A673 (cell line): ENCODE measurements around the gene DHX34.

Experiments
- EZH2 ChIP-seq: fragments of 200-600 bp; sonication (generic); IDR thresholded peaks from 2 replicates; pipeline ENCODE4 v1.6.1; 2017; ENCODE audit warnings: borderline replicate concordance, low read depth, mild to moderate bottlenecking, mixed read lengths, antibody characterized with exemption, low read length; ENCODE audit not compliant: poor library complexity, severe bottlenecking
- TF ChIP-seq, protein P1 (sequence below): fragments of 300-800, 200-600 bp; sonication (generic); conservative IDR thresholded peaks from 2 replicates; pipeline ENCODE4 v1.5.1; 2017; ENCODE audit warnings: low read depth, mild to moderate bottlenecking, antibody characterized with exemption, low read length, moderate library complexity, mixed read lengths

DNA sequence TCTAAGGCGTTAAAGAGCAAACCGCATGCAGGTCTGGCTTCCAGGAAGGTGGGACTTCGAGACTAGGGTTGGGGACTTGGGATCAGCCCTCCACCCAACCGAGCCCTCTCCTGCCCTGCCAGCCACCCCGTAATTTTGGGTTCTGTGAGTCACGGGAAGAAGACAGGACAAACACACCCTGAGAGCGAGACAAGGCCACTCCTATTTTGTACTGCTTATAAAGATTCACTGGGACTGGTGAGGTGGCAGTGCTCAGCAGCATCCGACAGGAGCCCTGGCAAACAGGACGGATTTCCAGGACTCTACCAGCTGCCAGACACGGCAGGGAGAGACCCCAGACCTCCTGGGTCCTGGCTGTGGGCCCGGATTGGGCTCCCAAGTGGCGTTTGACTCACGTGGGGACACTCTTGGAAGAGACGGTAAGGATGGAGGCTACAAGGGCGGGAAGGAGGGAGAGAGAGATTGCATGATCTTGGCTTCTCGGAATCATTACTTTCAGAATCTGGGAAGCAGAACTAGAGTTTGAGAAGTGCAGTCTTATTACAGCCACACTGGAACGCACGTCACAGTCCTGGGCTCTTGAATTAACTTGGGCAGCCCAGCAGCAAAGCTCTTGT, 17.1 kb upstream of the DHX34 start, which contains the start of gene C5AR2:
- TF ChIP-seq, protein P1, sequence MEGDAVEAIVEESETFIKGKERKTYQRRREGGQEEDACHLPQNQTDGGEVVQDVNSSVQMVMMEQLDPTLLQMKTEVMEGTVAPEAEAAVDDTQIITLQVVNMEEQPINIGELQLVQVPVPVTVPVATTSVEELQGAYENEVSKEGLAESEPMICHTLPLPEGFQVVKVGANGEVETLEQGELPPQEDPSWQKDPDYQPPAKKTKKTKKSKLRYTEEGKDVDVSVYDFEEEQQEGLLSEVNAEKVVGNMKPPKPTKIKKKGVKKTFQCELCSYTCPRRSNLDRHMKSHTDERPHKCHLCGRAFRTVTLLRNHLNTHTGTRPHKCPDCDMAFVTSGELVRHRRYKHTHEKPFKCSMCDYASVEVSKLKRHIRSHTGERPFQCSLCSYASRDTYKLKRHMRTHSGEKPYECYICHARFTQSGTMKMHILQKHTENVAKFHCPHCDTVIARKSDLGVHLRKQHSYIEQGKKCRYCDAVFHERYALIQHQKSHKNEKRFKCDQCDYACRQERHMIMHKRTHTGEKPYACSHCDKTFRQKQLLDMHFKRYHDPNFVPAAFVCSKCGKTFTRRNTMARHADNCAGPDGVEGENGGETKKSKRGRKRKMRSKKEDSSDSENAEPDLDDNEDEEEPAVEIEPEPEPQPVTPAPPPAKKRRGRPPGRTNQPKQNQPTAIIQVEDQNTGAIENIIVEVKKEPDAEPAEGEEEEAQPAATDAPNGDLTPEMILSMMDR: no peak
- TF ChIP-seq EZH2: no peak
